Progenitor cell of endocrine pancreas (in vitro differentiated cells): Measurements from ENCODE around the gene COA3. TPM values are rescaled to one million over a fixed set of nuclear protein-coding genes. Genes with fewer than 3 reads are reported as not detected.
A peak's percentile ranks its signal among the peaks of the same experiment; 100 is the strongest.

ENCODE experiments used
- DNase-seq: peaks from one replicate; pipeline ENCODE4 v3.0.0; 2021; ENCODE audit warnings: low spot score; ENCODE audit not compliant: unreplicated experiment
- H3K27ac Mint-ChIP-seq: 2 replicates; pipeline ENCODE4 v1.8.0; 2021; ENCODE audit warnings: mild to moderate bottlenecking, moderate library complexity, mixed read lengths
- H3K27me3 Mint-ChIP-seq: 2 replicates; pipeline ENCODE4 v1.8.0; 2021; ENCODE audit warnings: mixed read lengths
- H3K36me3 Mint-ChIP-seq: 2 replicates; pipeline ENCODE4 v1.8.0; 2022; ENCODE audit warnings: mixed read lengths; ENCODE audit not compliant: insufficient read depth
- H3K4me1 Mint-ChIP-seq: 2 replicates; pipeline ENCODE4 v1.8.0; 2021; ENCODE audit warnings: low read depth, mixed read lengths
- H3K4me3 Mint-ChIP-seq: 2 replicates; pipeline ENCODE4 v1.8.0; 2021; ENCODE audit warnings: low read depth, mild to moderate bottlenecking, moderate library complexity, mixed read lengths
- H3K9me3 Mint-ChIP-seq: 2 replicates; pipeline ENCODE4 v1.8.0; 2021; ENCODE audit warnings: low read depth, mixed read lengths
- total RNA-seq: library from RNA; stranded (reverse); gene quantifications from 2 replicates; pipeline ENCODE4 v1.2.1, GENCODE V29; 2021
- TF ChIP-seq, protein P1 (sequence below): fragments of 200-600 bp; sonication (generic); IDR thresholded peaks from one replicate; pipeline ENCODE4 v1.5.0; 2021; ENCODE audit warnings: antibody characterized with exemption, mild to moderate bottlenecking; ENCODE audit not compliant: unreplicated experiment

COA3 gene
- total RNA-seq, 1 donor from 2014 or later: 85.4 TPM

GRCh38 chr17:42827472-42827871 is 29.0 kb upstream of the COA3 start:
- TF ChIP-seq, protein P1, sequence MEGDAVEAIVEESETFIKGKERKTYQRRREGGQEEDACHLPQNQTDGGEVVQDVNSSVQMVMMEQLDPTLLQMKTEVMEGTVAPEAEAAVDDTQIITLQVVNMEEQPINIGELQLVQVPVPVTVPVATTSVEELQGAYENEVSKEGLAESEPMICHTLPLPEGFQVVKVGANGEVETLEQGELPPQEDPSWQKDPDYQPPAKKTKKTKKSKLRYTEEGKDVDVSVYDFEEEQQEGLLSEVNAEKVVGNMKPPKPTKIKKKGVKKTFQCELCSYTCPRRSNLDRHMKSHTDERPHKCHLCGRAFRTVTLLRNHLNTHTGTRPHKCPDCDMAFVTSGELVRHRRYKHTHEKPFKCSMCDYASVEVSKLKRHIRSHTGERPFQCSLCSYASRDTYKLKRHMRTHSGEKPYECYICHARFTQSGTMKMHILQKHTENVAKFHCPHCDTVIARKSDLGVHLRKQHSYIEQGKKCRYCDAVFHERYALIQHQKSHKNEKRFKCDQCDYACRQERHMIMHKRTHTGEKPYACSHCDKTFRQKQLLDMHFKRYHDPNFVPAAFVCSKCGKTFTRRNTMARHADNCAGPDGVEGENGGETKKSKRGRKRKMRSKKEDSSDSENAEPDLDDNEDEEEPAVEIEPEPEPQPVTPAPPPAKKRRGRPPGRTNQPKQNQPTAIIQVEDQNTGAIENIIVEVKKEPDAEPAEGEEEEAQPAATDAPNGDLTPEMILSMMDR: no peak
- no peak overlapping the region for H3K4me3 Mint-ChIP-seq

DNA sequence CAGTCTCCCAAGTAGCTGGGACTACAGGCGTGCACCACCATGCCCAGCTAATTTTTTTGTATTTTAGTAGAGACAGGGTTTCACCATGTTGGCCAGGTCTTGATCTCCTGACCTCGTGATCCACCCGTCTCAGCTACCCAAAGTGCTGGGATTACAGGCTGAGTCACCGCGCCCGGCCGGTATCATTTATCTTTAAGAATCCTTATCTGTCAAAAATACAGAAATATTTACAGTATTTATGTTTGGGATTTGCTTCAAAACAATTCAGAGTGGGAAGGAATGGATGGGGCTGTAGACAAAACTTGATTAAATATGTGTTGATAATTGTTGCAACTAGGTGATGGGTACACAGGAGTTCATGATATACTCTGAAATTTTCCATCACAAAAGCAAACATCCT is 22.7 kb upstream of the COA3 start:
- TF ChIP-seq, protein P1: no peak
- H3K27ac Mint-ChIP-seq: no peak overlapping the region

More at GRCh38 chr17:42827472-42827871, 29.0 kb upstream of the COA3 start:
- Mint-ChIP-seq H3K4me1 (peaks cover 11% of the 10 kb centered on the region), H3K9me3 (no peaks in the 10 kb centered on the region), H3K27me3 (peaks cover 23% of the 10 kb centered on the region), H3K36me3 (no peaks in the 10 kb centered on the region), H3K27ac (no peak overlapping the region)
- DNase-seq: no peak

DNA sequence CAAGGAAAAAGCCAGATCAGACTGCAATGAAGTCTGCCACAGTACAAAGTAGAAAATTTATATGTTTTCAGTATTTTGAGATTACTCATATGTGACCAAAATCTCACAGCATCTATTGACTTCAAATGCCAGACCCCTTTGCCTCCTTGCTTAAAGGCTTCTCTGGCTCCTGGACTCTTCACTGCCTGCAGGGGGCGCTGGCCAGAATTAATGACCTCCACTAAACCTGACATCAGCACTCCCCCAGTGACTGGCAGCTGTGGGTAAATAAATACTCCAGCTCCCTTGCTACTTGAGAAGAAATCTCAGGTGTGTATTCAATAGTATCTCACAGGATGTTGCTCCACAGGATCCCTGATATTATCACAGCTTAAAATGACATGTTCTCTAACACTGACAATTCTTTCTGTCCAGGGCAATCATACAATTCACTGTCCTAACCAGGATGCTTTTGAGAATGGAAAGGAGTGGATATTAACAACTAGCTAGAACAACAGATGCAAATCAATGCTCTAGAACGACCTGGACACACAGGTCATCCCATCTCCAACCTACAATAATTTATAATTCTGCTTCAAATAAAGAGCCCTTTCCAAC is 21.5 kb upstream of the COA3 start:
- Mint-ChIP-seq H3K9me3 (no peaks in the 10 kb centered on the region), H3K27ac (peak overlapping the region; percentile 71), H3K4me1 (peaks cover 5% of the 10 kb centered on the region), H3K27me3 (no peaks in the 10 kb centered on the region), H3K4me3 (no peak overlapping the region), H3K36me3 (peaks cover 12% of the 10 kb centered on the region)
- DNase-seq: peak; percentile 28
- TF ChIP-seq, protein P1: peak; percentile 80

More for the DNA sequence above, 22.7 kb upstream of the COA3 start:
- Mint-ChIP-seq H3K9me3 (no peaks in the 10 kb centered on the region), H3K36me3 (peaks cover 10% of the 10 kb centered on the region), H3K27me3 (no peaks in the 10 kb centered on the region), H3K4me3 (no peak overlapping the region), H3K4me1 (peaks cover 5% of the 10 kb centered on the region)
- no peak for DNase-seq

DNA sequence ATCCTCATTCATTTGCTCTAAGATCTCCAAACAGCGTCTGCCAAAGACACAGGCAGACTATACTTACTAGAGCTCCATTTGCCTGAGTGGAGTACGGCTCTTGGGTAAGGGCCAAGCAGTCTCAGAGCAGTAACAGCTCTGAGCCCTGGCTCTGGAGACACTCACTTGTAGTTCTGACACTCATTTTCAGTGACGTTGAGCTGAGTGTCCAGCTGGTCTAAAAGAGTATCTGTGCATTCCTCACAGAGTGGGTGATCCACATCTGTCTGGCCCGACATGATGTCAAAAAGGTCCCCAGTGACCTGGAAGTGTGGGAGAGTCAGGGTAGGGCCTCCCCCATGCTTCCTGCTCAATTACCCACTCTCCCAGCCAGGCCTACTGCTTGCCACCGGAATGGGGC is 19.9 kb upstream of the COA3 start:
- peaks cover 1% of the 10 kb centered on the region for H3K4me1 Mint-ChIP-seq
- peaks cover 21% of the 10 kb centered on the region for H3K36me3 Mint-ChIP-seq
- H3K9me3 Mint-ChIP-seq: no peaks in the 10 kb centered on the region
- TF ChIP-seq, protein P1: no peak
- DNase-seq: no peak
- no peak overlapping the region for H3K27ac Mint-ChIP-seq
- no peak overlapping the region for H3K4me3 Mint-ChIP-seq
- H3K27me3 Mint-ChIP-seq: no peaks in the 10 kb centered on the region

- DNase-seq: no peak
- Mint-ChIP-seq H3K4me3 (no peak overlapping the region), H3K4me1 (no peaks in the 10 kb centered on the region), H3K27ac (no peak overlapping the region), H3K36me3 (peaks cover 21% of the 10 kb centered on the region), H3K9me3 (no peaks in the 10 kb centered on the region), H3K27me3 (no peaks in the 10 kb centered on the region)
- TF ChIP-seq, protein P1: no peak
Observed at GRCh38 chr17:42817866-42818265, 19.4 kb upstream of the COA3 start.
